PC-3 (cell line): ENCODE data around the gene TCF7. TPM values are rescaled to one million over a fixed set of nuclear protein-coding genes. Genes with fewer than 3 reads are reported as not detected.
A peak's percentile ranks its signal among the peaks of the same experiment; 100 is the strongest.

Experiments used
- ATAC-seq: fragments of 200-7000 bp; cut with Tn5 transposase; 2 replicates; pipeline ENCODE4 v1.9.1; 2020; ENCODE audit warnings: mild to moderate bottlenecking, moderate library complexity
- BruUV-seq: library from RNA; stranded (reverse); fragments of 400-500 nt; replicated peaks from 2 replicates; lab custom pipeline; 2021; lab: Mats Ljungman, UMichigan
- CTCF ChIA-PET: fragments of 300-600 bp; sonication (Branson Sonifier 250); formaldehyde crosslinking; loops from one replicate; lab custom pipeline; 2022; ENCODE audit warnings: antibody characterized with exemption; lab: Charles Lee
- POLR2A ChIA-PET: fragments of 300-600 bp; sonication (Branson Sonifier 250); formaldehyde crosslinking; loops from one replicate; lab custom pipeline; 2022; ENCODE audit warnings: antibody characterized with exemption; ENCODE audit not compliant: unreplicated experiment; lab: Charles Lee
- DNase-seq: peaks from one replicate; pipeline ENCODE4 v3.0.0-alpha.2; 2015
- H2AFZ ChIP-seq: fragments of 300-600 bp; sonication (generic); 2 replicates; pipeline ENCODE4 v1.6.0; 2016; ENCODE audit warnings: antibody characterized with exemption, low read length
- H3F3A ChIP-seq: fragments of 300-600 bp; sonication (generic); one replicate; pipeline ENCODE4 v1.6.0; 2017; ENCODE audit warnings: antibody characterized with exemption, low read length, control low read depth, mild to moderate bottlenecking; ENCODE audit not compliant: unreplicated experiment
- H3K27ac ChIP-seq: fragments of 300-600 bp; sonication (generic); 2 replicates; pipeline ENCODE4 v1.5.1; 2016; ENCODE audit warnings: mild to moderate bottlenecking, low read length
- H3K27me3 ChIP-seq: fragments of 300-600 bp; sonication (generic); 2 replicates; pipeline ENCODE4 v1.6.1; 2016; ENCODE audit warnings: low read length, mixed read lengths
- H3K36me3 ChIP-seq: fragments of 300-600 bp; sonication (generic); 2 replicates; pipeline ENCODE4 v1.6.1; 2016; ENCODE audit warnings: low read depth, mixed run types, low read length, mixed read lengths
- H3K4me1 ChIP-seq: fragments of 300-600 bp; sonication (generic); 2 replicates; pipeline ENCODE4 v1.5.1; 2016; ENCODE audit warnings: low read length; ENCODE audit not compliant: insufficient read depth
- H3K4me2 ChIP-seq: fragments of 300-600 bp; sonication (generic); 2 replicates; pipeline ENCODE4 v1.6.0; 2016; ENCODE audit warnings: low read length
- H3K4me3 ChIP-seq: fragments of 300-600 bp; sonication (generic); 2 replicates; pipeline ENCODE4 v1.5.1; 2016; ENCODE audit warnings: mild to moderate bottlenecking, low read length, mixed read lengths
- H3K79me2 ChIP-seq: fragments of 300-600 bp; sonication (generic); 2 replicates; pipeline ENCODE4 v1.6.1; 2017; ENCODE audit warnings: low read length, mixed read lengths
- H3K9ac ChIP-seq: fragments of 300-600 bp; sonication (generic); 2 replicates; pipeline ENCODE4 v1.6.0; 2016; ENCODE audit warnings: mild to moderate bottlenecking, low read length
- H3K9me2 ChIP-seq: fragments of 300-600 bp; sonication (generic); replicated peaks from 2 replicates; pipeline ENCODE4 v1.6.1; 2016; ENCODE audit warnings: mixed run types, low read length, mixed read lengths
- H3K9me3 ChIP-seq: fragments of 300-600 bp; sonication (generic); 2 replicates; pipeline ENCODE4 v1.6.1; 2016; ENCODE audit warnings: low read length, mixed read lengths
- H4K20me1 ChIP-seq: fragments of 300-600 bp; sonication (generic); 2 replicates; pipeline ENCODE4 v1.6.1; 2016; ENCODE audit warnings: low read length, mixed read lengths
- CTCF ChIP-seq: fragments of 300-600 bp; sonication (generic); conservative IDR thresholded peaks from 2 replicates; pipeline ENCODE4 v1.5.1; 2017; ENCODE audit warnings: antibody characterized with exemption, low read depth, mild to moderate bottlenecking, low read length
- EZH2 ChIP-seq: fragments of 300-600 bp; sonication (generic); IDR thresholded peaks from one replicate; pipeline ENCODE4 v1.6.1; 2017; ENCODE audit warnings: antibody characterized with exemption, mild to moderate bottlenecking, low read length; ENCODE audit not compliant: unreplicated experiment
- EZH2phosphoT487 ChIP-seq: fragments of 300-600 bp; sonication (generic); IDR thresholded peaks from 2 replicates; pipeline ENCODE4 v1.6.1; 2018; ENCODE audit warnings: mild to moderate bottlenecking, antibody characterized with exemption, low read length, borderline replicate concordance
- intact Hi-C: fragments of 100-400 bp; cut with micrococcal nuclease; formaldehyde crosslinking; loops from 2 replicates; pipeline ENCODE4 v1.9.0; 2023
- total RNA-seq: library from RNA; depleted of rRNA; stranded (reverse); fragments of >200 nt; gene quantifications from 2 replicates; pipeline ENCODE4 v1.2.3, GENCODE V29; 2014

Gene TCF7
- total RNA-seq, 1 experiment from 2014 or later: 3.9 TPM

GRCh38 chr5:134178096-134178419, 63.6 kb downstream of the TCF7 start:
- CTCF ChIA-PET: no interaction called here
- no peak overlapping the region for H3K27ac ChIP-seq
- H3K9me3 ChIP-seq: no peaks in the 10 kb centered on the region
- no peaks in the 10 kb centered on the region for H3K9me2 ChIP-seq
- H3K27me3 ChIP-seq: no peaks in the 10 kb centered on the region
- POLR2A ChIA-PET: interaction anchor here (0.5 kb wide), 1 partner anchor 195 kb away, joined by 4 read pairs; no protein-coding TSS in a partner anchor
- peak overlapping the region; percentile 89 for H3K4me2 ChIP-seq
- peaks cover 6% of the 10 kb centered on the region; the same call in 1 of the 2 replicates for H3K36me3 ChIP-seq
- 0 out of 2 replicates have a peak overlapping the region, but pooled peaks have one; percentile 89 for H2AFZ ChIP-seq
- DNase-seq (no peak), ATAC-seq (no peak)
- no peak overlapping the region for H3K9ac ChIP-seq
- peak overlapping the region; percentile 94; the same call in 1 of the 2 replicates for H3K4me3 ChIP-seq
- TF ChIP-seq CTCF: no peak
- TF ChIP-seq EZH2phosphoT487: no peak
- TF ChIP-seq EZH2: no peak
- H4K20me1 ChIP-seq: peaks cover 34% of the 10 kb centered on the region
- no peaks in the 10 kb centered on the region for H3F3A ChIP-seq
- intact Hi-C loops: no loop called here
- H3K79me2 ChIP-seq: peaks cover 39% of the 10 kb centered on the region
- no TSS peak for BruUV-seq
- peaks cover 16% of the 10 kb centered on the region for H3K4me1 ChIP-seq

DNA sequence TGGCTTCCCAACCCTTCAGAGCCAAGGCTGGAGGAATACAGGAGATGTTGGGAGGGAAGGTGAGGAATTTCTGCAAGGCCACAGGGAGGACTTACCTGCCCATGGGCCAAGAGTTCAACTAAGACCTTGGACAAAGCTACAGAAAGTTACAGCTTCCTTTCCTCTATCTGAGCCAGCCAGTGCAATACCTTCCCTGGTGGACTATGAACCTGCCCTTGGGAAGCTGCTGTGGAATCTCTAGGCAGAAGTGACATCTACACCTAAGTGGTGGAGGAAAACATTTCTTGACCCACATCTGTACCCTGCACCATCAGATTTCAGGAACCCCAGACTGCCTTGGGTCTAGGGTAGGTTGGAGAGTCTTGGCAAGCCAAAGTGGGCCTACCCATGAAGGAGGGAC, 69.0 kb downstream of the TCF7 start:
- TF ChIP-seq EZH2phosphoT487: no peak
- no peak for TF ChIP-seq CTCF
- no peak for TF ChIP-seq EZH2
- no peaks in the 10 kb centered on the region for H3K36me3 ChIP-seq
- no peak overlapping the region for H3K27ac ChIP-seq
- DNase-seq: no peak
- no peaks in the 10 kb centered on the region for H3K4me1 ChIP-seq
- no peaks in the 10 kb centered on the region for H3K9me3 ChIP-seq
- no peaks in the 10 kb centered on the region for H3K27me3 ChIP-seq
- no peak overlapping the region for H2AFZ ChIP-seq
- H3F3A ChIP-seq: no peaks in the 10 kb centered on the region
- no peak overlapping the region for H3K9ac ChIP-seq
- no peak overlapping the region for H3K4me3 ChIP-seq
- H3K4me2 ChIP-seq: no peak overlapping the region
- CTCF ChIA-PET: no interaction called here
- H3K9me2 ChIP-seq: no peaks in the 10 kb centered on the region
- no TSS peak for BruUV-seq
- H4K20me1 ChIP-seq: no peaks in the 10 kb centered on the region
- no peak for ATAC-seq
- H3K79me2 ChIP-seq: no peaks in the 10 kb centered on the region
- intact Hi-C loops: no loop called here
- POLR2A ChIA-PET: interaction anchor here (0.6 kb wide), 1 partner anchor 52 kb away, joined by 4 read pairs; no protein-coding TSS in a partner anchor

GRCh38 chr5:134184155-134185135, 70.0 kb downstream of the TCF7 start:
- no peaks in the 10 kb centered on the region for H3K79me2 ChIP-seq
- H3K4me3 ChIP-seq: no peak overlapping the region
- POLR2A ChIA-PET: no interaction called here
- H3K4me1 ChIP-seq: no peaks in the 10 kb centered on the region
- ATAC-seq (peak; percentile 96), DNase-seq (peak; percentile 74)
- no peaks in the 10 kb centered on the region for H3K9me3 ChIP-seq
- H4K20me1 ChIP-seq: no peaks in the 10 kb centered on the region
- H2AFZ ChIP-seq: no peak overlapping the region
- H3K27me3 ChIP-seq: no peaks in the 10 kb centered on the region
- TF ChIP-seq CTCF (peak; percentile 78), EZH2 (no peak), EZH2phosphoT487 (no peak)
- H3K27ac ChIP-seq: no peak overlapping the region
- H3K9me2 ChIP-seq: no peaks in the 10 kb centered on the region
- H3K36me3 ChIP-seq: no peaks in the 10 kb centered on the region
- H3K9ac ChIP-seq: no peak overlapping the region
- H3F3A ChIP-seq: no peaks in the 10 kb centered on the region
- CTCF ChIA-PET: no interaction called here
- BruUV-seq: no TSS peak
- intact Hi-C loops: loop anchor here (1.0 kb wide), 1 partner anchor 105 kb away; no protein-coding TSS in a partner anchor
- no peak overlapping the region for H3K4me2 ChIP-seq
